ENCODE data around the gene STK32B. TPM values are rescaled to one million over a fixed set of nuclear protein-coding genes. Genes with fewer than 3 reads are reported as not detected.

STK32B gene
- total RNA-seq, 2 donors from 2014 or later, result 0.09 to 7.3 TPM

DNA sequence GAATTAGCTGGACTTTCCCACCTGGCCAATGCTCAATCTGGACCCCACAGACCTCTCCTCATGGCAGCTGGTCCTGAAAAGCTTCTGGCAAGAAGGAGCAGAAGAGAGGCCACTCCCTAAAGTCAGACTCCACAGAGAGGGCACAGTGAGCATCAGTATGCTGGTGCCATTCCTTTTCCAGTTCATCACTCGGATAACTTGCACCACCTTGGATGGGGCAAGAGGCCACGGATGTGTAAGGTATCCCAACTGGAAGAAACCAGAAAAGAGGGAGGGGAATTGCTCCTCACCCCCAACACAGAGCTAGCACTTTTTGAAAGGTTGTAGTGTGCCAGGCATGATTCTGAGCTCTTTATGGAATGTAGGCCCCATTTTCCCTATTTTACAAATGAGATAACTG lies 85.9 kb downstream of the STK32B start:
- TF ChIP-seq POLR2A (IDR thresholded peaks at IDR 0.05) (no peak), CTCF (IDR thresholded peaks at IDR 0.05) (no peak), POLR2AphosphoS5 (IDR thresholded peaks at IDR 0.05) (no peak)
- intact Hi-C loops (cut with DNase I), result no loop called here
- Histone ChIP-seq H3K27ac (no peak overlapping the region), H3K36me3 (no peaks in the 10 kb centered on the region), H3K4me1 (replicated peaks) (no peaks in the 10 kb centered on the region), H3K9me3 (no peaks in the 10 kb centered on the region), H3K4me3 (no peak overlapping the region), H3K27me3 (replicated peaks; ENCODE audit: insufficient read depth) (no peaks in the 10 kb centered on the region)
- no peak for DNase-seq (ENCODE audit: low spot score)
- WGBS, result 81% methylated on average over 2 of the region's 2 CpGs

GRCh38 chr4:5137927-5138326 lies 86.6 kb downstream of the STK32B start:
- Histone ChIP-seq H3K27me3 (replicated peaks; ENCODE audit: insufficient read depth) (no peaks in the 10 kb centered on the region), H3K9me3 (no peaks in the 10 kb centered on the region), H3K4me1 (replicated peaks) (no peaks in the 10 kb centered on the region), H3K36me3 (no peaks in the 10 kb centered on the region), H3K27ac (no peak overlapping the region), H3K4me3 (no peak overlapping the region)
- intact Hi-C loops (cut with DNase I), result no loop called here
- WGBS, result 30% methylated on average over 9 of the region's 9 CpGs
- DNase-seq (ENCODE audit: low spot score), result no peak
- TF ChIP-seq POLR2A (IDR thresholded peaks at IDR 0.05) (no peak), POLR2AphosphoS5 (IDR thresholded peaks at IDR 0.05) (no peak), CTCF (IDR thresholded peaks at IDR 0.05) (no peak)

DNA sequence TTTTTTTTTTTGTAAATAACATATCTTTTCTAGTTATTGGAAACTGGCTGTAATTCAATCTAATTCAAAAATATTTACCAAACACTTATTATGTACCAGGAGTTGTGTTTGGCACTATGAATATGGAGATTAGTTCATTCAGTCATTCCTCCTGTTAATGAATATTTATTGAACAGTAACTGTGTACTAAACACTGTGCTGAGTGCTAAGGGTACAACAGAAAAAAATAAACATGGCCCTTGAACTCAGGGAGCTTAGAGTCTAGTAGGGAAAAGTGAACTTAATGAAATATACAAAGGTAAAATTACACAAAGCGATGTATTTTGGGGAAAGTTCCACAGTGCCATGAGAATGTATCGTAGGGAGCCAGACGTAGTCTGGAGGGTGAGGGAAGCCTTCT lies 87.1 kb downstream of the STK32B start:
- WGBS, result 89% methylated on average over 3 of the region's 3 CpGs
- no peaks in the 10 kb centered on the region for H3K4me1 ChIP-seq (replicated peaks)
- no peak overlapping the region for H3K4me3 ChIP-seq
- no peak for DNase-seq (ENCODE audit: low spot score)
- no peaks in the 10 kb centered on the region for H3K27me3 ChIP-seq (replicated peaks; ENCODE audit: insufficient read depth)
- no peaks in the 10 kb centered on the region for H3K36me3 ChIP-seq
- intact Hi-C loops (cut with DNase I), result no loop called here
- H3K9me3 ChIP-seq, result no peaks in the 10 kb centered on the region
- no peak overlapping the region for H3K27ac ChIP-seq
- no peak for TF ChIP-seq CTCF (IDR thresholded peaks at IDR 0.05)
- TF ChIP-seq POLR2A (IDR thresholded peaks at IDR 0.05), result no peak
- TF ChIP-seq POLR2AphosphoS5 (IDR thresholded peaks at IDR 0.05), result no peak

GRCh38 chr4:5139141-5139540 lies 87.9 kb downstream of the STK32B start:
- no peaks in the 10 kb centered on the region for H3K36me3 ChIP-seq
- DNase-seq (ENCODE audit: low spot score), result no peak
- no peak overlapping the region for H3K4me3 ChIP-seq
- TF ChIP-seq CTCF (IDR thresholded peaks at IDR 0.05), result no peak
- no peak for TF ChIP-seq POLR2A (IDR thresholded peaks at IDR 0.05)
- TF ChIP-seq POLR2AphosphoS5 (IDR thresholded peaks at IDR 0.05), result no peak
- H3K9me3 ChIP-seq, result no peaks in the 10 kb centered on the region
- intact Hi-C loops (cut with DNase I), result no loop called here
- no peaks in the 10 kb centered on the region for H3K27me3 ChIP-seq (replicated peaks; ENCODE audit: insufficient read depth)
- H3K4me1 ChIP-seq (replicated peaks), result no peaks in the 10 kb centered on the region
- 86% methylated on average over 2 of the region's 2 CpGs for WGBS
- no peak overlapping the region for H3K27ac ChIP-seq

DNA sequence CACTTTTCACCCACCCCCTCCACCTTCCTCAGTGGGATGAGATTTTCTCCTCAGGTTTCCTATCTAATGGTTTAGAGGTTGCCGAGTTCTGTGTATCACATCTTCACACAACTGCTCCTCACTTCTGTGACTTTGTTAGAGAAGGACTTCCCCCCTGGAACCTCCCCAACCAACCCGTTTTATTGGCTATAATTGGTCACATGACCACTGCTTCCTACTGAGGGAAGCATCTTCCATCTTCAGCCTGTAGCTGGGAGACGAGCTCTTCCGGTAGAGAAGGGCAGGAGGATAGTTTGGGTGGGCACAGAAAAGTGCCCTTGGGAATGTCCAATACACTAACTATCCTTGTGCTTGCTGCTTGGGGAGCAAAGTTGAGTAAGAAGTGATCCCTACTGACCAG lies 90.5 kb downstream of the STK32B start:
- H3K9me3 ChIP-seq, result no peaks in the 10 kb centered on the region
- DNase-seq (ENCODE audit: low spot score), result no peak
- no peaks in the 10 kb centered on the region for H3K27me3 ChIP-seq (replicated peaks; ENCODE audit: insufficient read depth)
- 93% methylated on average over 4 of the region's 4 CpGs for WGBS
- H3K36me3 ChIP-seq, result no peaks in the 10 kb centered on the region
- no peaks in the 10 kb centered on the region for H3K4me1 ChIP-seq (replicated peaks)
- H3K4me3 ChIP-seq, result no peak overlapping the region
- no peak overlapping the region for H3K27ac ChIP-seq
- intact Hi-C loops (cut with DNase I), result no loop called here
- TF ChIP-seq POLR2AphosphoS5 (IDR thresholded peaks at IDR 0.05) (no peak), POLR2A (IDR thresholded peaks at IDR 0.05) (no peak), CTCF (IDR thresholded peaks at IDR 0.05) (no peak)
